ENCODE data around the gene FYN.
A peak's percentile ranks its signal among the peaks of the same experiment; 100 is the strongest.
"Not testable (repeated sequence)": the region's sequence is repeated elsewhere in the genome, so short reads cannot be mapped to it uniquely, and the experiment has no call there.

Gene FYN

DNA sequence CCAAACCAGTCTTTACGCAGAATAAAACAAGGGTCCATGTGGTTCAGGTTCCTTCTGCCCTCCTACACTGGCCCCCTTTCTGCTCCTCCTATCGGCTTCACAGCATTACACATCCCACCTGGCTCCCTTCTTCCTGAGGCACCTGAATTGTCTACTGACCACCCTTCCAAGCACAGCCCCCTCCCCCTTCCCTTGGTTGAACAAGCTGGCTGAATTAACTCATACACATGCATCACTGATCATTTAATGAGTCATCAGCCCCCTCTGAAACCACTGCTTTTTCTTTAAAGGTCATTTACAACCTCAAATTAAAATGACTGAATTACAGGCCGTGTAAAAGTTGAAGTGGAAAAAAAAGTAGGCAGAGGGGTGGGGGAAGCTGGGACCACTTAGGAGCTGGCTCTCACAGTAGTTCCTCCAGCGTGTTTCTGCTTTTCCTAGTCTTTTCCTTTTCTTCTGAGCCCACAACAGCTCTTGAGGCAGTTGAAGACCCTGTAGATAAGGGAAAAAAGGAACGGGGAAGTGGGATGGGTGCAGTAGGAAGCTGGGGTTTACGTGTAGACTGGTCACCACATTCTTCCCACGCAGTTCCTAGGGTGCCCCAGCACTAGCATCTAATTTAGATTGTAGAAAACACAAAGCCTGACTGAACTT lies 67.6 kb downstream of the FYN start:
- DNase-seq: peak; percentile 29

DNA sequence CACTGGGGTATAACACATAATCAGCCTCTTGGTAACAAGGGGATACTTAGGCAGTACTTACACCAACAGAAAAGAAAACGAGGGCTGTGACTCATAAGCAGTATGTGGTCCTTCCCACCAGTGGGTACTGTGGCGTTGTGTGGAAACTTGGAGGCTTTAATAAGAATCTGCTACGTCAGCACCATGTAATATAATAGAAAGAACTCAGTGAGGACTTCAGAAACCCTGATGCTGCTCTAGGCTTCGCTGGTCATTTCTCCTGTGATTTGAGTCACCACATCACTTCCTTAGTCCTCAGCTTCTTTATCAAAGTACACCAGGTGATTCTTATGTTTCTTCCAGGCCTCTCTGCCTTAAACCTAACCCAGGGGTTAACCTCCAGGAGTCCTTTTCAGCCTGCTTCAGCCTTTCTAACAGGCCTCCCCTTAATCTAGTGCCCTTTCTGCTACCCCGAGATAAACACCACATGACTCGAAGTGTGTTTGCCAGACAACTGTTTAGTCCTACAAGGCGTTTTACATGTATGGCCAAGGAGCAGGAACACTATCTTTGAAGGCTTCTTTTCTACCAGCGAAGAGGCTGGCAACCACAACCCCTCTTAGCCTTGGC lies 68.5 kb downstream of the FYN start:
- no peak for DNase-seq

DNA sequence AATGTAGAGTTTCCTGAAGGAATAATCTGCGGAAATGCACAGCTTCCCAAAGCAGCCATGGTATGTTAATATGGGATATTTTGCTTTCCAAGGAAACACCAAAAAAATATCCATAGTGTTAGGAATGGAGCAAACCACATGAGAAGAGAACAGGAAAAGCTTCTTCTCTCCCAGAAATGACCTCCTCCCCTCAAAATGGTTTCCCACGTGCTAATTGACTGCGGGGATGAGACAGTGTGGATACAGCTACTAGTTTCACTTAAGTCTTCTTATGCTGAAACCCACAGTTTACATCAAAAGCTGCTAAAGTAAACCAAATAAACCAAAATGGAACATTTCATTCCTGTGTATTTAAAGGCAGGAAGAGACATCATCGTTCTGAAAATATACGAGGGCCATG lies 69.4 kb downstream of the FYN start:
- DNase-seq: no peak

DNA sequence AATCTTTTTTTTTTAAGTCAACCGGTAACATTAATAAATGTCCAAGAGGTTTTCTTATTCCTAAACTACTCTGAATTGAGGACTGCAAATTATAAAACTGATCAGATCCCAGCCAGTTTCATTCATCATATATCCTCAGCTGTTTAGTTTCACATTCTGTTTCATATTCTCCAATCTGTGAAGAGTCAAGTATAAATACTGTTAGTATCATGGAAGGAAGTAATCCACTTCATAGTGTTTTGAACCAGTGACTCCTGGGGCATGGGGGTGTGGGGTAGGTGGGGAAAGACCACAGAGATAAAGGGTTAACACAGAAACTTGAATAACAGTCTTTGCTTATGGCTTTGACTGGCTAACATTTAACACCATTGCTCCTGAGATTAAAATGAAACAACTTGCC lies 69.9 kb downstream of the FYN start:
- no peak for DNase-seq

DNA sequence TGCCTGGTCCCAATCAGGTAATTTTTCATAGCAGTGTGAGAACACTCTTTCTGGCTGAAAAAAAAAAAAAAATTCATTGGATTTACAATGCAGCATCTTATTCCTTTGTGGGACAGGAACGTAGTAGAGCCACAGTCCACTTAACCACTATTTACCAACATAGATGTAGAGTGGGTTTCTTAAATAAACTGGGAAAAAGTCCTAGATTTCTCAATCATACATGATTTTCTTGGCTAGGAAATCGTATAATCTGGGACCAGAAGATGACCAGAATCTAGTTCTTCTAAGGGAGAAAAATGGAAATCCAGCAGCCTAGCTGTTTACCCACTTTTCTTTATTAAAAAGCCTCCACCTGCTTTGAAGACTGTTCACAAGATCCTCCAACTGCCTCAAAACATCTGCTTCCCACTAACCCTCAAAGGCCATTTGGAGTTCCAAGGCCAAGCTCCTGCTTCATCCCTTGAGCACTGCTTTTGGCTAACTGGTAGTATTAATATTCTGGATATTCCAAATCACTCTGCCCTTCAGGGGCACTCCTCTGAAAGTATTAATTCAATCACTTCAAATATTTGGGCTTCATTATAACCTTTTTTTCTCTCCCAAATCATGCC lies 70.4 kb downstream of the FYN start:
- DNase-seq: no peak

DNA sequence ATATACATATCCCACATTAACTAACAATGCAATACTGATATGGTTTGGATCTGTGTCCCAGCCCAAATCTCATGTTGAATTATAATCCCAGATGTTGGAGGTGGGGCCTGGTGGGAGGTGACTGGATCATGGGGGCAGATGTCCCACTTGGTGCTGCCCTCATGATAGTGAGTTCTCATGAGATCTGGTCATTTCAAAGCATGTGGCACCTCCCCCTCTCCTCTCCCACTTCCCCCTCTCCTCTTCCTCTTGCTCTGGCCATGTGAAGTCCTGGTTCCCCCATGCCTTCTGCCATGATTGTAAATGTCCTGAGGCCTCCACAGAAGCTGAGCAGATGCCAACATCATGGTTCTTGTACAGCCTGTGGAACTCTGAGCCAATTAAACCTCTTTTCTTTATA lies 71.2 kb downstream of the FYN start:
- DNase-seq: no peak

DNA sequence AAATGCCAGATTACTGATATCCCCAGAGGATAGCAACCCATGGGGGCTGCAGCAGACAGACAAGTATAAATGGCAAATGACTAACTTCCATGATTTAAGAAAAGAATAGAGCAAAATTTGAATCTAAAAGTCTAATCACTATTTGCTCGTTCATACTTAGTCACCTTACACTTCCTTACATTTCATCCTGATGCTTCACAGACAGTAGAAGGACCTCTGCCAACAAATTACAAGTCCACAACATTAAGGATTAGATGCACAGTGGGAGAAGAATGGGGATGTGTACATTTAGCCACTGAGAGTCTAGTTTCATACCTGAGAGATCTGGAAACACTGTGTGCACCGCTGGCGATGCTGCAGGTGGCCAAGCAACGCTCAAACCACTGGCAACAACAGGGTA lies 72.4 kb downstream of the FYN start:
- DNase-seq: no peak

DNA sequence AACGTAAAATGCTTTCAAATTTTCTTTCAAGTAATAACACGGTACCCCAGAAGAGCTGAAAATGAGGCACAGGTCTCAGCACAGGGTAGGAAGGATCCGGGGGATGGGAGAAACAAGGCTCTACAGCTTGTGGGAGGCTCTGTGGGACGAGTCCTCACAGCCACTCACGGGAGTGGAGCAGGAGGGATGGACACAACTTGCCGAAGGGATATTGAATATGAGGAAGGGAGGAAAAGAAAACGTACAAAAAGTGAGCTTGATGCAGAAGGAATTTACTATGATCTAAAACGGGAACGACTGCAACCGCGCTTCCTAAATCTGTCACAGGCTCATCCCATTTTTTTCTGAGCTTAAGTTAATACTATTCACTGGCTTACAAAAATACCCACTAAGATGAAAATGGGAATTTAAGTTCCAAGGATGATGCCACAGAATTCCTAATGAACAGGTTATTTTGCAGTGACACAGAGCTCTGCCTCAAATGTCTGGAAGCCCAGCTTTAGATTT lies 72.9 kb downstream of the FYN start:
- DNase-seq: no peak

DNA sequence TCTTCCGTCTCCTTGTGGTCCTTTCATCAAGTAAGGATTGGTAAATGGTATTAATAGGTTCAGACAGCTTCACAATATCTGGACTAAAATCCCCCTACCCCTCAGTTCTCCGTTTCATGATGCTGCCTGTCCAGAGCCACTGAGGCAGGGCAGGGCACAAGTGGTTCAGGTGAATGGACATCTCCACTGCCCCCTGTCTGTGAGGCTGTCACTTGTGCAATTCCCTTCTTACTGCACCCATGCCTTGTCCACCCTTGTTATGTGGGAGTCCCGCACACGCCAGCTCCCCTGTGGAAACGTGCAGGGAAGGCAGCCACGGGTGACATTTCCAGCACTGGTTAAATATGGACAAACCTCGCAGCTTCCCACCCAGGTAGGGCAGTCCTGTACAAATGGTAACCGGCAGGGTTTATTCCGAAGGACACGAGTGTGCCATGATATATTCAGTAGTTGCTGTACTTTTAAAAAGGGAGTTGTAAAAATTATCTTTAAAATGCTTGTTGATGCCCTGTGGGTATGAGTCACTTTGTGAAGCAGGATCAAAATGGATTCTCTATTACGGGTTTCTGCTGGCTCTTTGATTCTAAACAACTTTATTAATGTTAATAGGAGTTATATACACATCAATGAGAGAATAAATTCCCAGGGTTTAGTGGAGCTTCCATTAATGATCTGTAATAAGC lies 73.5 kb downstream of the FYN start:
- no peak for DNase-seq

DNA sequence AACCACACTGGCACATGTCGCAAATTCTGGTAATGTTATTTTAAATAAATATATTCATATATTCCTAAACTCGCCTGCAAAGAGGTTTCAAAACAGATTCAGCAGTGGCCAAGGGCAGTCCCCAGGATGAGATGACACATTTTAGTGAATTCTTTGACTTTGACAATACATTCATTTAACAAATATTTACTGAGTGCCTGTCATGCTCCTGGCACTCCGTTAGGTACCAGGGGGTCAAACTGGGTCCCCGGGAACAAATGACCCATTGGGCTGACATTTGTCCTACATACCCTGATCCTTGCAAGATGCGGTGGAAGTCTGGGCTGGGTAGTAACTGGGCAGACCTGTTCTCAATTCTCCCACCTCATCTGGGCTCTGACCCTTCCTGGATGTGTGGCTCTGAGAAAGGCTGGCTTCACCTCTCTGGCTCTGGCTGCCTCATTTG lies 74.9 kb downstream of the FYN start:
- DNase-seq: no peak

DNA sequence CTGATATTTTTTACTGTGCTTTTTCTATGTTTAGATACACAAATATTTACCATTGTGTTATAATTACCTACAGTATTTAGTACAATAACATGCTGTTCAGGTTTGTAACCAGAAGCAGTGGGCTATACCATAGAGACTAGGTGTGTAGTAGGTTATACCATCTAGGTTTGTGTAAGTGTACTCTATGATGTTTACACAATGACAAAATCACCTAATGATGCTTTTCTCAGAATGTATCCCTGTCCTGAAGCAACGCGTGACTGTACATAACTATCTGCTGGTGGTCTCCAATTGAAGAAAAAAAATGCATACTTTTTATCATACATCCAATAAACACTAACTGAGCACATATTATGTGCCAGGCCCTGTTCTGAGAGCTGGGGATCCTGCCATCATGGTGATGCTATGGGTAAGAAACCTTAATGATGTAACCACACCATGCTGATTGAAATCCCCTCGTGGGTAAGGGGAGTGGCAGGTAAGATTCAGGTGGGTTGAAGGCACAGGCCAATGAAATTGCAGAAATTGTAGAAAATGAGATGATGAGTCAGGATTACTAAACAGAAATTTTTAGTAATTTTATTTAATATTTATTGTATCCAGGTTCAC lies 76.8 kb downstream of the FYN start:
- no peak for DNase-seq

DNA sequence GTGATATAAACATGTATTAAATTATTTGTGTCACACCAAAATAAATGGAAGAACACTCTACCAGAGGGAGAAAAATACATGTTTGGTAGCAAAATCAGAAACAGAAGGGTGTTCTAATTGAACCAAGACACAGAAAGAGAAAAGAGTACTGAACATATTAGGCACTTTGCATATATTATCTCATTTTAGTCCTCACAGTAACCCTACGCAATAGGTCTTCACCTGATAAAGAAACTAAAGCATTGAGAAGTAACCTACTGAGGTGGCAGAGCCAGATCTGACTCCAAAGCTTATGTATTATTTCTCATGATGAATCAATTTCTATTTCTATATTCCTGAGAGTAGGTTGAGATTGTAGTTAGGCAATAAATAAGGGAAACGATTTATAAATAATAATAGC lies 77.7 kb downstream of the FYN start:
- DNase-seq: no peak

DNA sequence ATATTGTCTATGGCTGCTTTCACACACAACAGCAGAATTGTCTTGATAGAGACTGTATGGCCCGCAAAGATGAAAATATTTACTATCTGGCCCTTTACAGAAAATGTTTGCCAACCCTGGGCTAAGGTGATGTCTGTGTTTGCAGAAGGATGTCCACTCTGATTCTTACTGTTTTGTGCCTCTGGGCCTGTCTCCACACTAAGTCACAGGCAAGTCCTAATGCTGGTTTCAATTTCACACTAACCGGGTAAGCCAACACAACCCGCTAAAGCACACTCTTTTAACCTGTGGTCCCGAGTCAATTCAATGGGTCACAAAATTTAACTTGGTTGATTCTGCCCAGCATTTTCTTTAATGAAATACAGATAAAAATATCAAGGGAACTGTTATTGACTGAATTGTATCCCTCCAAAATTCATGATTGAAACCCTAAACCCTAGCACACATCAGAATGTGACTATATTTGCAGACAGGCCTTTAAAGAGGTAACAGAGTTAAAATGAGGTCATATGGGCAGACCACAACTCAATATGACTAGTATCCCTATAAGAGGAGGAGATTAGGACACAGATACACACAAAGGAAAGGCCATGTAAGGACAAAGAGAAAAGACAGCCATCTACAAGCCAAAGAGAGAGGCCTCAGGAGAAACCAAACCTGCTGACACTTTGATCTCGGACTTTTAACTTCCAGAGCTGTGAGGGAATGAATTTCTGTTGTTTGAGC lies 78.4 kb downstream of the FYN start:
- DNase-seq: no peak

DNA sequence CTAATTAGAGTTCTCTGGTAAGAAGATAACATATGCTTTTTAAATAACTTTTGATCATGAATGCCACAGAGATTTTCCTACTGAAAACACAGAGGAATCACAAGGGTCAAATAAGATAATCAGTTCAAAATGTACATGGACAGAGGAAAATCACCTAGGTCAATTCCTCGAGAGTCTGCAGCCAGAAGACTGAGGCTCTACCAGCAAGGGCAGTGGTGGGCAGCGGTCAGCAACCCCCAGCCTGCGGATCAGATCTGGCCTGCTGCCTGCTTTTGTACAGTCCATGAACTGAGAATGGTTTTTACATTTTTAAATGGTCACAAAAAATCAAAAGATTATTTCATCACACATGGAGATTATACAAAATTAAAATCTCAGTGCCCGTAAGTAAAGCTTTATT lies 79.0 kb downstream of the FYN start:
- no peak for DNase-seq

DNA sequence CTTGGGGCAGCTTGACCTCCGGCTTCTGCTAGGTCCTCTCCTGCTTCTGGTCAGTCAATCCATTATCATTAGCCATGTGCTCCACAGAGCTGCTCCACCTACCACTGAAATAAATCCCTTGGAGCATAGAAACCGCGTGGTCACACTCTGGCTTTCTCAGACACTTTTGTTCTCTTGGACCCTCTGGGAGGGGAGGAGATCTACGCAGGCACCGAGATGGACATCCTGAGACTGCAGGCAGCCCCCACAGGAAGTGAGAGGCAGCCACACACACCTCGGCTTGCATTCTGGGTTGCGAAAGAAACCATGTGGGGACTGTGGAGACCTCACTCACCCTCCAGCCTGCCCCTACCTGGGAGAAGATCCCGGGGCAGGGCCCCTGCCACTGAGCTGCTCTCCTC lies 79.5 kb downstream of the FYN start:
- no peak for DNase-seq

DNA sequence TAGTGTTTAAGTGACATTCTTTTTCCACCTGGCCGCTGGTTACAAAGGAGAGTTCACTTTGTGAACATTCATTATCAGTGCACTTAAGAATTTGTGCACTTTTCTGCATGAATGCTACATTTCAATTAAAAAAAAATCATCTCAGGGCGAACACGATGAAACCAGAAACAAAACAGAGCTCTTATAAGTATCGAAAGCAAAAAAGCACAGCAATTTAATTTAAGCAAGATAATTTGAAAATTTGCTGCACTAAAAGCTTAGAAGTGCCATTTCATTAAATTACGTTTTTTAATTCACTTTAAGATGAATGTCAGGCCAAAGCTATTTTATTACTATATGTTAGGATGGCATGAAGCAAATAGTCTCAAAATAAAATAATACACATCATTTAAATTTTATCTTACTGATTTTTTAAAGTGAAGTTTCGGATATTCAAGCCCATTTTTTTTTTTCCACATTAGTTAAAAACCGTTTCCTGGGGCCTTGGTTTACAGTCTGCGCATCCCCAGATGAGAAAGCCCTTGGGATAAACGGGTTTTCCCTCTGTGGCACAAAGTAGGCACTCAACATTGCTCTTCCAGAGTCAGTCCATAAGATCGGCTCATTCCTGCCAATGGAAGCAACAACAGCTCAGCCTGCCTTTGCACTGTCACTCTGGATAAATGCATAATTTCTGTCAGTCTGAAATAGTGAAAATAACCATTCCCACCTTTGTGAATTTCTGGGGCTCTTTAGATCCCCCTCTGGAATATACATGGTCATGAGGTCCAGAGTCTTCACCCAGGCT lies 80.1 kb downstream of the FYN start:
- DNase-seq: no peak

DNA sequence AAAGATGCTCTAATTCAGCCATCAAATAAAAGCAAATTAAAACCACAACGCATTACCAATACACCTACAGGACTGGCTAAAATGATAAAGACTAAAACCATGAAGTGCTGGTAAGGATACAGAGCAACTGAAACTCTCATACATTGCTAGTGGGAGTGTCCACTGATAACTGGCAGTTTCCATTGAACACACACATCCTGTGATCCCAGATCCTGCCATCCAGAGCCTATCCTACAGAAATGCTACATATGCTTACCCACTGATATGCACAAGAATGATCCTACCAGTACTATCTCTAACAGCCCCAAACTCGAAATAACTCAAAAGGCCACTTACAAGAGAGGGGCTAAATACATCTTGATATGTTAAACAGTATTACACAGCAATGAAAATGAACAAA lies 81.0 kb downstream of the FYN start:
- no peak for DNase-seq

DNA sequence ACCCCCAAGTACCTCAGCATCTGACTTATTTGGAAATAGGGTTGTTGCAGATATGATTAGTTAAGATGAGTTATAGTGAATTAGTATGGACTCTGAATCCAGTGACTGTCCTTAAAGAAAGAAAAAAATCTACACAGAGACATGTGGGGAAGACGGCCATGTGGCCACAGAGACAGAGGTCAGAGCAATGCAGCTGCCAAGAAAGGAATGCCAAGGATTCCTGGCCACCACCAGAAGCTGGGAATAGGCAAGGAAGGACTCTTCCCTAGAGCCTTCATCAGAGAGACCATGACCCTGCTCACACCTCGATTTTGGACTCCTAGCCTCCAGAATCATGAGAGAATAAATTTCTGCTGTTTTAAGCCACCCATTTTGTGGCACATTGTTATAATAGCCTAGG lies 81.8 kb downstream of the FYN start:
- DNase-seq: no peak

DNA sequence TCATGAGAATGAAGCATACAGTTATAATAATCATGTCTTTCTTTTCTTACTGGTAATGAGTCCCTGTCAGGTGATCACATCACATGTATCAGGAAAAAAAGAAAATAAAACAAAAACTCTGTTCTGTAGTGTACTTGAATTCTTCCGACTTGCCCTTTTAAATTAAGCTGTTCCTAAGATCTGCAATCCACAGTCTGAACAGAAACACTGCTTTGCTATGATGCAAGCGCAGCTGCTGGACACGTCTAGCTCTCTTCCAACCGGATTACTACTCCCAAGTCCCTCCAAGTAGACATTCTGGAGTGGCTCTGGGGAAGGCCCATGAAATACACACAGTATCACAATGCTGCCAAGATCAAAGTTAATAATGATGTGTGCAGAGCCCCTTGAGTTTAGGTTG lies 83.7 kb downstream of the FYN start:
- DNase-seq: no peak

DNA sequence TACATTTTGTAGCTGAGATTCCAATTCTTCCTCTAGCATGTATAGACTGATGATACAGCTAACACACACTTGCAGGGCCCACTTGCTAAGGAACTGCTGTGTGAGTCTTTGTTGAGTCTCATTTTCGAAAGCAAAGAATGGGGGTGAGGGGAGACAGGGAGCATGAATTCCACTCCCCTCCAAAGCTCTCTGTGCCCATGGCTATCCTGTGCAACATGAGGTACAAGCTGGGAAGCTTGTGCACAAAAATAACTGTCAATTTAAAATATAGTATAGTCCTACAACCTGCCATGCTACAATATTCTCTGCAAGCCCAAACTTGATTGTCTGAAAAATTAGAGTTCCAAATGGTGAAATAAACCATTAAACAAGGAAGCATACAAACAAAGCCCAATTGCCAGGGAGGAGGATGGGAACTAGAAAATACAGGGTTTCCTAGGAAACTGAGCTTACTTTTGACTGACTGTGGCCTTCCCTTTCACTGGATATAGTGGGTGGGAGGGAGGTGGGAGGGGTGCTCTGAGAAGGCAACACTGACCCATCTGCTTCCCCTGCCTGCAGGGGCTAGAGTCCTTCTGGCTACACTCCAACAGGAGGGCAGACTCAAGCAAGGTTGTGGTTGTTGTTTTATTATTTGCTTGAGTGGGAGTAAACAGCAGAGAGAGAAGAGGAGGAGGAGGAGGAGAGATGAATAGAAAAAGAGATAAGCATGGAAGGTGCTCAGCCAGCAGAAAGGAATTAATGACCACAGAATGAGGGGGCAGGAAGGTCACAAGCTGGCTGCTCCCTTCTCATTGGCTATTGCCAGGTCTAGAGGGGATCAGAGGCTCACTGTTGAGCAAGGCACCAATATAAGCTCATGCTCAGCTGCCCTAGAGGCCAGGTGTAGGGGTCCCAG lies 84.6 kb downstream of the FYN start:
- peak; percentile 62 for DNase-seq

DNA sequence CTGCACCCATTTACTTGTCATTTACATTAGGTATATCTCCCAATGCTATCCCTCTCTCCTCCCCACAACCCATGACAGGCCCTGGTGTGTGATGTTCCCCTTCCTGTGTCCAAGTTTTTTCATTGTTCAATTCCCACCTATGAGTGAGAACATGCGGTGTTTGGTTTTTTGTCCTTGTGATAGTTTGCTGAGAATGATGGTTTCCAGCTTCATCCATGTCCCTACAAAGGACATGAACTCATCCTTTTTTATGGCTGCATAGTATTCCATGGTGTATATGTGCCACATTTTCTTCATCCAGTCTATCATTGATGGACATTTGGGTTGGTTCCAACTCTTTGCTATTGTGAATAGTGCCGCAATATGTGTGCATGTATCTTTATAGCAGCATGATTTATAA lies 87.1 kb downstream of the FYN start:
- DNase-seq: not testable (repeated sequence)
